Keratinocyte (primary cell): ENCODE data around the gene HLX.

Experiments
- CTCF ChIP-seq, 3 experiments: IDR thresholded peaks in 1 of 3; conservative IDR thresholded peaks in 1 of 3; optimal IDR thresholded peaks in 1 of 3; 2 replicates in 2 of 3; 3 replicates in 1 of 3; pipeline versions ENCODE3 to v1.5.1; 2011; ENCODE audit warnings: low read length in 3 of 3, mild to moderate bottlenecking in 3 of 3, moderate library complexity in 2 of 3, control low read depth in 1 of 3, inconsistent platforms in 1 of 3; ENCODE audit not compliant: insufficient read depth in 2 of 3; ENCODE audit errors: extremely low read depth in 1 of 3
- EZH2 ChIP-seq: IDR thresholded peaks from one replicate; pipeline ENCODE4 v1.6.1; 2012; ENCODE audit warnings: inconsistent platforms, mild to moderate bottlenecking, low read length, moderate library complexity

GRCh38 chr1:220928725-220929300 lies 49.6 kb downstream of the HLX start:
- TF ChIP-seq CTCF (optimal IDR thresholded peaks at IDR 0.05 in 1 of 3, IDR thresholded peaks at IDR 0.05 in 1 of 3, conservative IDR thresholded peaks at IDR 0.05 in 1 of 3; ENCODE audit: extremely low read depth in 1 of 3, insufficient read depth in 2 of 3, low read length in 3 of 3) (no peak), EZH2 (no peak)
